HG03558 (cell line): ENCODE data around the gene USH2A.
"Not testable (repeated sequence)": the region's sequence is repeated elsewhere in the genome, so short reads cannot be mapped to it uniquely, and the experiment has no call there.

Source experiments
- ATAC-seq: cut with Tn5 transposase; IDR thresholded peaks from one replicate; pipeline ENCODE4 v1.9.1; 2021; ENCODE audit warnings: moderate number of reproducible peaks; ENCODE audit not compliant: unreplicated experiment; ENCODE audit errors: extremely low read depth

The USH2A gene

GRCh38 chr1:216416488-216416887, 6.8 kb downstream of the USH2A start:
- no peak for ATAC-seq

- ATAC-seq = no peak
Measured at GRCh38 chr1:216410026-216410425, 13.2 kb downstream of the USH2A start.

GRCh38 chr1:216390956-216391355, 32.3 kb downstream of the USH2A start:
- ATAC-seq = no peak

GRCh38 chr1:216389774-216390173, 33.5 kb downstream of the USH2A start:
- no peak for ATAC-seq

GRCh38 chr1:216388558-216388957, 34.7 kb downstream of the USH2A start:
- no peak for ATAC-seq

- ATAC-seq = no peak
Measured at GRCh38 chr1:216387782-216388181, 35.5 kb downstream of the USH2A start.

- ATAC-seq = no peak
Measured at GRCh38 chr1:216379441-216379840, 43.8 kb downstream of the USH2A start.

GRCh38 chr1:216368249-216368648, 55.0 kb downstream of the USH2A start:
- ATAC-seq = no peak

GRCh38 chr1:216366979-216367378, 56.3 kb downstream of the USH2A start:
- no peak for ATAC-seq

GRCh38 chr1:216356945-216357344, 66.3 kb downstream of the USH2A start:
- no peak for ATAC-seq

- ATAC-seq = no peak
Measured at GRCh38 chr1:216350186-216350585, 73.1 kb downstream of the USH2A start.

GRCh38 chr1:216346526-216346925, 76.7 kb downstream of the USH2A start:
- no peak for ATAC-seq

GRCh38 chr1:216340542-216340941, 82.7 kb downstream of the USH2A start:
- ATAC-seq = not testable (repeated sequence)

- no peak for ATAC-seq
Measured at GRCh38 chr1:216332462-216332861, 90.8 kb downstream of the USH2A start.

GRCh38 chr1:216332003-216332402, 91.2 kb downstream of the USH2A start:
- no peak for ATAC-seq

- ATAC-seq = no peak
Measured at GRCh38 chr1:216331211-216331610, 92.0 kb downstream of the USH2A start.

GRCh38 chr1:216330262-216330661, 93.0 kb downstream of the USH2A start:
- no peak for ATAC-seq

- ATAC-seq = no peak
Measured at GRCh38 chr1:216325946-216326345, 97.3 kb downstream of the USH2A start.

GRCh38 chr1:216325336-216325735, 97.9 kb downstream of the USH2A start:
- ATAC-seq = no peak

- ATAC-seq = no peak
Measured at GRCh38 chr1:216323344-216323743, 99.9 kb downstream of the USH2A start.

- no peak for ATAC-seq
Measured at GRCh38 chr1:216314379-216315095, 108.7 kb downstream of the USH2A start.

- ATAC-seq = no peak
Measured at GRCh38 chr1:216310776-216311175, 112.5 kb downstream of the USH2A start.
